Right lobe of liver (tissue), 6 donors: Measurements from ENCODE around the gene TNFRSF19. TPM values are rescaled to one million over a fixed set of nuclear protein-coding genes. Genes with fewer than 3 reads are reported as not detected.

ENCODE experiments used
- ATAC-seq, 4 donors: fragments of 200-7000 bp; cut with Tn5 transposase; one replicate each; pipeline ENCODE4 v1.9.1; 2020; ENCODE audit warnings: mild to moderate bottlenecking in 4 of 4, moderate library complexity in 4 of 4
- DNase-seq, 3 donors: peaks; one replicate each; pipeline ENCODE4 v3.0.0-alpha.2; 2020
- H3K27ac ChIP-seq, 3 donors: fragments of 200-600 bp; one replicate each; pipeline ENCODE4 v1.8.0; 2022
- H3K27me3 ChIP-seq, 2 donors: fragments of 200-600 bp; one replicate each; pipeline ENCODE4 v1.8.0; 2022
- H3K36me3 ChIP-seq, 4 donors: fragments of 200-600 bp; sonication (generic) in 1 of 4; one replicate each; pipeline versions ENCODE4 v1.5.1 to v1.8.0; 2017 to 2022; ENCODE audit warnings: control low read depth in 1 of 4
- H3K4me1 ChIP-seq, 4 donors: fragments of 200-600 bp; sonication (generic) in 1 of 4; one replicate each; pipeline versions ENCODE4 v1.5.1 to v1.8.0; 2017 to 2022; ENCODE audit warnings: control low read depth in 1 of 4
- H3K4me3 ChIP-seq, 3 donors: fragments of 200-600 bp; one replicate each; pipeline ENCODE4 v1.8.0; 2022
- H3K9me3 ChIP-seq, 4 donors: fragments of 200-600 bp; sonication (generic) in 1 of 4; one replicate each; pipeline versions ENCODE4 v1.5.1 to v1.8.0; 2017 to 2022; ENCODE audit warnings: control low read depth in 1 of 4
- CTCF ChIP-seq, 4 donors: fragments of 200-600 bp in 3 of 4; fragments of 450-650 bp in 1 of 4; IDR thresholded peaks; one replicate each; pipeline versions ENCODE4 v1.5.1 to v1.8.0; 2016 to 2022; ENCODE audit warnings: antibody characterized with exemption in 4 of 4, mild to moderate bottlenecking in 2 of 4
- POLR2A ChIP-seq: fragments of 450-650 bp; IDR thresholded peaks from one replicate; pipeline ENCODE4 v1.6.1; 2017; ENCODE audit warnings: antibody characterized with exemption, mild to moderate bottlenecking
- WGBS: methylation state at CpG from one replicate; pipeline ENCODE4 v1.1.6; 2018; ENCODE audit warnings: low coverage, low lambda C conversion rate; ENCODE audit not compliant: insufficient coverage; ENCODE audit errors: missing lambda C conversion rate; 5-methylcytosine and 5-hydroxymethylcytosine counted together
- intact Hi-C, 2 donors: fragments of 100-400 bp; cut with DNase I; formaldehyde crosslinking; loops; one replicate each; pipeline versions ENCODE4 v1.11.2 to v1.14.1; 2022
- total RNA-seq, 6 experiments: library from RNA; depleted of rRNA in 2 of 6; stranded (reverse); fragments of >200 nt in 2 of 6; fragmentation: NEBNext Ultra II Directional in 3 of 6; extraction: Animal tissue kit (Norgen Biotek cat#: 25700) in 3 of 6; gene quantifications; one replicate each; pipeline versions ENCODE4 v1.1.0 to v1.2.4, GENCODE V29; 2016 to 2023
- donor health status: DM: no; HTN: yes; CAD: no.
- donor health status: DM: no; HTN: no; CAD: no.
- donor health status: DM: no; HTN: no; CAD: no.
- donor health status: DM: no; HTN: yes; CAD: no.
- donor health status: DM: no; HTN: yes; CAD: no.

The TNFRSF19 gene
- total RNA-seq, 6 experiments from 2014 or later, result 0.06 to 0.37 (median 0.29) TPM; not detected in 1

DNA sequence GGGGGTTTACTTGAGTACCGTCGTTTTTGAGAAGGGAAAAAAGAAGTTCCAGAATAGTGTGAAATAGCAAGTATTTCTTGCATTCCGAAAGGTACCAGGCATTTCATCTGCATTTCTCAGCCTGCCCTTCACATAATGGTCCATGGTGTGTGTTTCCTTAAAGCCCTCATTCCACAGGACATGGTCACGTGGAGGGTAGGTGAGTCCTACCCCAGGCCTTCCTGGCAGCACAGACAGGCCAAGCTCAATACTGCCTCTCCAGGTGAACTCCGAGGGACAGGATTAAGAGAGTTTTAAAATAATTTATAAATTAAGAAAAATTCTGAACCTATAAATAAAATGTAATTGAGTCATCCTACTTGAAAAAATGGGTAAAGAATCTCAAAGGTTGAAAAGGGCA lies 64.7 kb downstream of the TNFRSF19 start:
- no peak overlapping the region for H3K4me3 ChIP-seq
- no peaks in the 10 kb centered on the region for H3K27me3 ChIP-seq
- intact Hi-C loops, result no loop called here
- no peak for TF ChIP-seq POLR2A
- no peak for TF ChIP-seq CTCF (IDR thresholded peaks at IDR 0.05)
- whole genome bisulfite sequencing, result 69% methylated on average over 5 of the region's 5 CpGs
- peaks cover 0 to under 1% (median 0%) of the 10 kb centered on the region in 4 donors for H3K4me1 ChIP-seq
- no peak for DNase-seq
- no peak for ATAC-seq
- H3K36me3 ChIP-seq, result no peaks in the 10 kb centered on the region
- H3K27ac ChIP-seq, result no peak overlapping the region
- H3K9me3 ChIP-seq, result no peaks in the 10 kb centered on the region

DNA sequence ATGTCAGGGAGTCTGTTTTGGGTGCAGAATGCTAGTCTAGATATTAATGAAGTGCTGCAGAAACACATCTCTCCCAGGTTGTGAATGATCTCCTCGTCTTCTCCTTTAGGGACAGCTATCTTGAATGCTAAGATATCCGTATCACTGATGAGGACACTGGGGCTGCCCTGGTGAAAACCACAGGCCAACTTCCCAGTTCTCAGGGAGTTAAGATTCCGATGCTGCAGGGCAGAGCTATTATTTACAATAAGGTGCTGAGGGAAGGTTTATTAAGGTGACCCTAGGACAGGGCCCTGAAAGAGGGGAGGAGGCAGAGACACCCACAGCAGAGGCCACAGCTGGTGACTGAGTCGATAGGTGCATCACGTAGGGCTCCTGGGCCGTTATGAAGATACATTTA lies 66.1 kb downstream of the TNFRSF19 start:
- ATAC-seq (no peak), DNase-seq (no peak)
- Histone ChIP-seq H3K4me3 (no peak overlapping the region), H3K36me3 (no peaks in the 10 kb centered on the region), H3K9me3 (no peaks in the 10 kb centered on the region), H3K27ac (no peak overlapping the region), H3K27me3 (no peaks in the 10 kb centered on the region), H3K4me1 (no peaks in the 10 kb centered on the region)
- intact Hi-C loops, result no loop called here
- 67% methylated on average over 6 of the region's 6 CpGs for WGBS
- TF ChIP-seq CTCF (IDR thresholded peaks at IDR 0.05), result no peak
- TF ChIP-seq POLR2A, result no peak

DNA sequence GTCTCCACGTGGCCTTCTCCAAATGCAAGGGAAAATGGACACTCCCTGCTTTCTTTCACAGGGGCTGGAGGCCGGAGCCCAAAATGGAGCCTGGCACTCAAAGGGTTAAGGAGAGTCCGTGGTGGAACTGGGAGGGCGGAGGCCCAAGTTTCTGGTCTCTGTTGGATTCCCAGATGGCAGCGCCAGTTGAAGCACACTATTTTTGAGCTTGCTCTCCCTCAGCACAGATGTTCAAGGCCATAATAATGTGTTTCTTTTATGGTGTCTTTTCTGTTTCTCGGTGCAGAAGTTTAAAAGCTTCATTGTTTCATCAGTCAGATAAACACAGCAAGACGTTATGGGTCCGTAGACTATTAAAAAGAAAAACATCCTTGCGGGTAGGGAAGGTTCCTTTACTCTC lies 67.6 kb downstream of the TNFRSF19 start:
- TF ChIP-seq POLR2A (no peak), CTCF (IDR thresholded peaks at IDR 0.05) (no peak)
- no peaks in the 10 kb centered on the region for H3K36me3 ChIP-seq
- intact Hi-C loops, result no loop called here
- no peaks in the 10 kb centered on the region for H3K4me1 ChIP-seq
- ATAC-seq (no peak), DNase-seq (no peak)
- H3K27me3 ChIP-seq, result no peaks in the 10 kb centered on the region
- no peak overlapping the region for H3K27ac ChIP-seq
- H3K9me3 ChIP-seq, result no peaks in the 10 kb centered on the region
- no peak overlapping the region for H3K4me3 ChIP-seq
- WGBS, result 52% methylated on average over 7 of the region's 9 CpGs

GRCh38 chr13:23639674-23640073 lies 69.5 kb downstream of the TNFRSF19 start:
- no peak overlapping the region for H3K4me3 ChIP-seq
- H3K36me3 ChIP-seq, result no peaks in the 10 kb centered on the region
- intact Hi-C loops, result no loop called here
- no peak overlapping the region for H3K27ac ChIP-seq
- 77% methylated on average over 6 of the region's 6 CpGs for WGBS
- H3K9me3 ChIP-seq, result no peaks in the 10 kb centered on the region
- no peaks in the 10 kb centered on the region for H3K27me3 ChIP-seq
- DNase-seq (no peak), ATAC-seq (no peak)
- no peaks in the 10 kb centered on the region for H3K4me1 ChIP-seq
- TF ChIP-seq POLR2A, result no peak
- TF ChIP-seq CTCF (IDR thresholded peaks at IDR 0.05), result no peak

DNA sequence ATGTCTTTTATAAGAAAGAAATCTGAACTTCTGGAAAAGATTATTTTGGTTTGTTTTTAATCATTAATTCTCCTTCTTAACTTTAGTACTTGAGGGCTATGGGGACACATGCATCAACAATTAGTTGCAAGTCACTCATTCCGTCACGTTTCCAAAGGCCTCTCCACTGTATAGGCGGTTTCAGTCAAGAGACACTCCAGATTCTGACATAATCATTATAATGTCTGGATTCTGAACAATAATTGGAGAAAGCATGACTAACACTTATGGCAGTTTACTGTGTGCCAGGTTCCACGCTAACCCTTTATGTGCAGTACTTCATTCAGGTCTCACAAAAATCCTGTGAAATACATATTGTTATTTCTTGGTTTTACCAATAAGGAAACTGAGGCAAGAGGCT lies 71.9 kb downstream of the TNFRSF19 start:
- Histone ChIP-seq H3K36me3 (no peaks in the 10 kb centered on the region), H3K4me3 (no peak overlapping the region), H3K4me1 (no peaks in the 10 kb centered on the region), H3K27me3 (no peaks in the 10 kb centered on the region), H3K9me3 (no peaks in the 10 kb centered on the region), H3K27ac (no peak overlapping the region)
- WGBS, result 89% methylated on average over 4 of the region's 4 CpGs
- ATAC-seq (no peak), DNase-seq (no peak)
- intact Hi-C loops, result no loop called here
- TF ChIP-seq CTCF (IDR thresholded peaks at IDR 0.05), result no peak
